Astrocyte (in vitro differentiated cells and primary cell): ENCODE results near the gene LRRD1.

ENCODE experiments used
- CTCF ChIP-seq: IDR thresholded peaks from 2 replicates; pipeline ENCODE4 v1.5.1; 2011; ENCODE audit warnings: low read depth, mild to moderate bottlenecking, inconsistent platforms, low read length, moderate library complexity; ENCODE audit not compliant: insufficient read depth
- EZH2 ChIP-seq: IDR thresholded peaks from 2 replicates; pipeline ENCODE4 v1.6.1; 2012; ENCODE audit warnings: mild to moderate bottlenecking, low read length, inconsistent platforms; ENCODE audit not compliant: insufficient read depth

GRCh38 chr7:92134271-92135051, 44.5 kb downstream of the LRRD1 start, which contains the start of gene CYP51A1:
- TF ChIP-seq CTCF (no peak), EZH2 (no peak)
